Hypothalamus (tissue), 51 donors: ENCODE measurements around the gene PSD4.

Experiments used
- DNase-seq, 51 donors: peaks; one replicate each; lab custom pipeline; 2025; lab: John Stamatoyannopoulos, UW

Gene PSD4

DNA sequence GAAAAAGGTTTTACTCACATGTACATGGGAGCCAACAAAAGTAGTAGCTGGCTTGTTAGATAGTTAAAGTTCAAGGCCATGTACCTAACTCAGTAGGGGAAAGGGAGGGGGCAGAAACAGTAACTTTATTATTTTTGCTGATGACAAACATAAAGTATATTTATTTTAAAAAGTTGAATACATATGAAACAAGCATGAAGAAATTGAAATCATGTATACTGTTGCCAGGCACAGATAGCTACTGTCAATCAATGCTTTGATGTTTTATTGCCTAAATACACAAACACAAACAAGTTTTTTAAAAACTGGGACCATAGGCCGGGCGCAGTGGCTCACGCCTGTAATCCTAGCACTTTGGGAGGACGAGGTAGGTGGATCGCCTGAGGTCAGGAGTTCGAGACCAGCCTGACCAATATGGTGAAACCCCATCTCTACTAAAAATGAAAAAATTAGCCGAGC, 7.6 kb upstream of the PSD4 start:
- no peak for DNase-seq

DNA sequence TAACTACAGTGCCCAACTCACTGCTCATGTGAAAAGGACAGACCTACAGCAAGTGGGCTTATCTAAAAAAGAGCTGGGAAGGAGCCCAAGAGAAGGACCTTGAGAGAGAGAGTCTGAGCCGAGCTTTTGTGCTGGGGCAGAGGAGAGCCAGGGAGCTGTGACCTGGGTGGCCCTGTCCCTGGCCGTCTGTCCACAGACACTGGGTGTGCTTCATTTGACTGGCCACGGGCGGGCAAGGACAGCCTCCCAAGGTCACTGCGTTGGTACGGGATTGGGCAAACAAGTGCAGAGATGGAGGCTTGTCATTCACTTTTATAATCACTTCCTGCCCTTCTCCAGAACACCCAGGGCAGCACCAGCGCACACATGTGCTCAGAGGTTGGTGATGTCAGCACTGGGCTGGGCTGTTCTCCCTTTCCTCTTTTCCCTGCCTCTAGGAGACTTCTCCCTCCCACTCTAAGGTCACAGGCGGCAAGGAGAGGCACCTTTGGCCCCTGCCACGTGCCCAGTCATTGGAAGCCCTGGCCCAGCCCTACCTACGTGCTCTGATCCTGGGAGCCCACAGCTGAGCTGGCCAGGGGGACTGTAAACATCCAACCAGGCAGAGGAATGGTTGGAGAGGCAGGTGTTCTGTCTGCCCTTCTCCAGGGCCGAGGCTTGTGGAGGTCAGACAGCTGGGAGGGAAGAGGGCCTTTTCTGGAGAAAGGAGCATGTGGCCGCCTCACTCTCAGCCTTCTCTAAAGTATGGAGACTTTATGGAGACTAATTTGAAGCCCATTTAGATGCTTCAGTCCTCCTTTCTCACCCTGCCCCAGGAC, 6.4 kb upstream of the PSD4 start:
- DNase-seq, result no peak

DNA sequence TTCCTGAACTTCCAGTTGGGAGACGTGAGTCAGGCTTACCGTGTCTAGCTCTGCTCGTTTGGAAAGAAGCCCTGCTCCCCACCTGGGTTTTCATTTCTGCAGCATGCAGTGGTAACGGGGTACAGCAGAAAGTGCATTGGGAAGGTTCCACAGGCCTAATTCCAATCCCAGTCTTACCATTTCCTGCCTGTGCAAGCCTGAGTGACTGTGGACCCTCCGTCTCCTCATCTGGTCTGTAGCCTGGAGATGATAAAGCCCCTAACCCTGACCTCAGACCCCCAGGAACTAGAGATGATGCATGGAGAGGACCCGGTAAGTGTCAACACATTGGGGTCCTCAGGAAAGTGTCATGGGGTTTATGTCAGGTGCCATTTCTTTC, 5.8 kb upstream of the PSD4 start:
- DNase-seq, result no peak

DNA sequence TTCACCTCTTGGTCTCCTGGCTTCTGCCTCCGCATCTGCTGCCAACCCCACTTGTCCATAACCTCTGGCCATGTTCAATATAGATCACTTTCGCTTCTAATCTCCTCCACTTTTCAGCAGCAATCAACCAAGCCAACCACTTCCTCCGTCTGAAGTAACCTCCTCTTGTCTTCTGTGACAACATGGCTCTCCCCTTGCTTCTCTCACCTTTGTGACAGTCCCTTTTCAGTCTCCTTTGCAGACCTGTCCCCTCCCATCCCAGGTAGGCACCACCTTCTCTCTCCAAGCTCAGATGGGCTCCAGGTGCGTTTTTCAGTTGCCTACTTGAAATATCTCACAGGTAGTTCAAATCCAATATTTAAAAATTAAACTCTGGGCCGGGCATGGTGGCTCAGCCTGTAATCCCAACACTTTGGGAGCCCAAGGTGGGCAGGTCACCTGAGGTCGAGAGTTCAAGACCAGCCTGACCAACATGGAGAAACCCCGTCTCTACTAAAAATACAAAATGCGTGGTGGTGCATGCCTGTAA, 4.7 kb upstream of the PSD4 start:
- DNase-seq, result no peak

DNA sequence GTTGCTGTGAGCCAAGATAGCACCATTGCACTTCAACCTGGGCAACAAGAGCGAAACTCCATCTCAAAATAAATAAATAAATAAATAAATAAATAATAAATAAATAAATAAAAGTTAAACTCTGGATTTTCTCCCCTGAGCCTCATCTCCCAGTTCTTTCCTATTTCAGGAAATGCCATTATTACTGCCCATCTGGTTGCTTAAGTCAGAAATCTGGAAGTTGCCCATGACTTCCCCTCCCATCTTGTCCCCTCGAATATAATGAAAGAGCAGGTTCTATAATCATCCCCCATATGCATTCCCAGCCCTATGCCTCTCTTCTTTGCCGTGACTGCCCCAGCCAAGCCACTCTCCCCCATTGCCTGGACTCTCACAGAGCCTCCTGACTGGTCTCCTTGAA, 4.2 kb upstream of the PSD4 start:
- DNase-seq, result no peak

DNA sequence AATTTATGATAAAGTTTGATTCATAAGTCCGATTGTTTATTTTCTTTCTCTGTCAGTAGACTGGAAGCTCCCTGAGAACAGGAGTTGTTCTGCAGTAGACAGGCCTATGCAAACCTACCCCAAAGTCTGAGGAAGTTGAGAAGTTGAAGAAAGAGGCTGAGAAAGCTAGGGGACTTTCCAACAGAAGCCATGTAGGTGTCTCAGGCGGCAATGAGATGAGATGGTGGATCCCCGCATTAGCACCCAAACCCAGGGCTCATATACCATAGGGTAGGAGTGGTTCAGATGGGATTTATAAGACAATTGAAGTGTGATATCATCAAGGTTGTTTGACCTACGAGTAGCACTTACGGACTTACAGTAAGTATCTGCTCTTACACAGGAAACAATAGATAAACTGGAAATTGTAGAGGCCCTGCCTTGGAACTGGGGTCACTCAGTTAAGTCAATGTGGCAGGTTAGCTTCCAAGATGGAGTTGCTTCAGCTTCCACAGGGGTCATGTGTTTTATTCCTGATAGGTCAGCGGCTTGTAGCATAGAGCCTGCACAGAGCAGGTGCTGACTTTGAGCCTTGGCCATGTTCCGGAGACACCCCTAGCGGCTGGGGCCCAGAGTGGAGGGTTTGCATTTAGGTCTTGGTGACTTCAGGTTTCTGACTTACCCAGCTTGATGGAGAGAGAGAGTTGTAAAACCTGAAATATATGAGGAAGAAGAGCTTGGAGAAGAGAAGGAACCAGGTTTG, 2.3 kb upstream of the PSD4 start:
- DNase-seq, result no peak

DNA sequence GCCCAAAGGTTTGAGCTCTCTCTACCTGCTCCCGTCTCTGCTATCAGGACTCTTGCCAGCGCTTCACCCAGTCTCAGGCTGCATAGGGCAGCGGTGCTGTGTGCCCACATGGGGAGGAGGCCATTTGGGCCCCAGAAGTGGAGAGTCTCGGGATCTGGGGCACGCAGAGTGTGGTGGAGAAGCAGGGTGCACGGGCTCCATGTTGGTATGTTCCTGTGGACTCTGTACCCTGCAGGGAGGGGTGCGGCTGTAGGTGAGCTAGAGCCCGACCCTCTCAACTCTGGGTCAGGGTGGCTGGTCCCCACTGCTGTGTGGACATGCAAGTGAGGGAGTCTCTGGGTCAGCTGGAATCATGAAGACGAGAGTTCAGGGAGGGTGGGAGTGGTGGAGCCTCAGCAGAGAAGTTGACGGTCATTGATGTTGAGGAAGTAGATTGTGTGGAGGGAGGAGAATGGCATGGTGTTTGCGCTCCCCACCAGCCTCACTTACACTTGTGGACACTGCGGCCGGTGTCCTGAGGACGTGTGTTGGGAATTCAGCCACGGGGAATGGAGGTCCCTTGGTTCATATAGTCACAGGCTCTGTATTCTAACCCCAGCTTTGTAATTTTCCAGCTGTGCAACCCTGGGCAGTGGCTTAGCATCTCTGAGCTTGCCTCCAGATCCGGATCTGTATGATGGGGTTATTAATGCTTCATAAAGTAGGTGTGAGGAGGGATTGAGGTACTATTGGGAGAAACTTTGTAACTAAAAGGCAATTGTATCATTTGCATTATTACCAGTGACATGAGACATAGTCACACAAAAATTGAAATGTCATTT, 840 bp upstream of the PSD4 start:
- DNase-seq, result no peak

DNA sequence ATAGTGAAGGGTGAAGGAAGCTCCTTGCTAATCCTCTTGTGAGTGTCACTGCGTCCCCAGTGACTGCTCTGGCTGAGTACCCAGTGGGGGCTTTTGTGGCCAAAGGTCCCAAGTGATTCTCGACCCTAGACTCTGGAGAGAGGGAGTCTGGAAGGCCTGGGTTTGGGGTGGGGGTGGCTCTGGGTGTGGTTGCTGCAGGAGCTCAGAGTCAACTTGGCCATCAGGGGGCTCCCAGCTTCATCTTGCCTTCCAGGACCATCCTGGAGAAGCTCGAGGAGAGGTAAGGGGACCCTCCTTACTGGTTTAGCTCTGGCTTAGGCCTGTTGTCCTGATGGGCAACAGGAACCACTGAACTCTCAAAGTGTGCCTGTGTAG, 592 bp downstream of the PSD4 start:
- no peak for DNase-seq

DNA sequence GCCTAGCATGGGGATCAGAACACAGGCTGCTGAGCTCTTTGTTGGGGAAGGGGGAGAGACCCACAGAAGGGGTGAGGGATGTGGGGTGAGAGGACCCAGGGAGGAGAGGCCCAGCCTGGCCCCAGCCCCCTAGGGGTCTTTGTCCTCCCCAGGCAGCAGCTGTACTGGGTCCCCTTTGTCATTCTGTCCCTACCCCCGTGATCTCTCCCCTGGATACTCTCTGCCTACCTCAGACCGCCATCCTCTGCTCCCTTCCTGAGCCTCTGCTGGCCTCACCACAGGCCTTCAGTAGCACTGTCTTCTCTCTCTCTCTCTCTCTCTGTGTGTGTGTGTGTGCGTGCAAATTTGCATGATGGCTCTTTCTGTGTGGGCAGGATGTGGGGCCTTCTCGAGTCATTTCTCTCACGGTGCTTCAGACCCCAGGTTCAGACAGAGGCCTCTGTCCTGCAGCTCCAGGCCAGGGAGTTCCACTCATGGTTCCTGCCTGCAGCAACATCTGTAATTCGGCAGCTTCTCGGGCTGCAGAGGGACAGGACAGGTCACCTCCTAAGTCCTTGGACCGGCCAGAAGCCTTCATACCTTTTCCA, 1.4 kb downstream of the PSD4 start:
- no peak for DNase-seq

DNA sequence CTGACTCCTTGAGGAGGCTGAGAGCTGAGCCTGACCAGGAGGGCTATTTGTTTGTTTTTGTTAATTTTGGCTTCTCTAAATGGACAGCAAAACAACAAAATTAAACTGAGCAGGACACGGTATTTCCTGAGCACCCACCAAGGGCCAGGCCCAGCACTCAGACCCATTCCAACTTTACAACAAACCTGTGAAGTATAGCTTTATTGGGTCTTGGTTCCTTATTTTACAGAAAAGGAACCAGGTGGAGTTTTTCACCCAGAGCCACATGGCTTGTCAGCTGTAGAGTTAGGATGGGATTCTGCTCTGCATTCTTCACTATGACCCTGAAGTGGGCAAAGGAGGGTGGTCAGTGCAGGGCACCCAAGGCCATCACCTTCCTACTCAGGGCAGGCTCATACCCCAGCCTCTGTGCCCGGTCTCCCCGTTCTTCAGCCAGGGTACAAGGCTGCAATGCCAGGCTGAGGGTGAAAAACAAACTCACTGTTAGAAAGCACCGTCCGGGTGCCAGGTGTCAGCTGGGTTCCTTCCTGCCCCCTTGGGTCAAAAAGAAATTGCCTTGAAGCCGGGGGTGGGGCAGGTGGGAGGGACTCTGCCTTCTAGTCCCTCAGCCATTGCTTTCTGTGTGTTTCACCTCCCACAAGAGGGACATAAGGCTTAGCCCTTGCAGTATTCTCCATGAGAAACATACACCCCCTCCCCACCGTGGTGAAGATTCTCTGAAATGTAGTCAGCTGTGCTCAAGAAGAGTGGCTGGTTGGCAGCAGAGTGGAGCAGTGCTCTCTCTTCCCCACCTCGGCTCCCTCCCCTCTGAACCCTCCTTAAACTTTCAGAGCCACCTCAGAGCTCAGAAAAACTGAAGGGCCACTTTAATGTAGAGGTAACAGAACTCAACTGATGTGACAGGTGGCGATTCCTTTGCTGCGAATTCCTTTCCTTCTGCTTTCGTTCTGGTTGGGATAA, 2.2 kb downstream of the PSD4 start:
- DNase-seq, result no peak

DNA sequence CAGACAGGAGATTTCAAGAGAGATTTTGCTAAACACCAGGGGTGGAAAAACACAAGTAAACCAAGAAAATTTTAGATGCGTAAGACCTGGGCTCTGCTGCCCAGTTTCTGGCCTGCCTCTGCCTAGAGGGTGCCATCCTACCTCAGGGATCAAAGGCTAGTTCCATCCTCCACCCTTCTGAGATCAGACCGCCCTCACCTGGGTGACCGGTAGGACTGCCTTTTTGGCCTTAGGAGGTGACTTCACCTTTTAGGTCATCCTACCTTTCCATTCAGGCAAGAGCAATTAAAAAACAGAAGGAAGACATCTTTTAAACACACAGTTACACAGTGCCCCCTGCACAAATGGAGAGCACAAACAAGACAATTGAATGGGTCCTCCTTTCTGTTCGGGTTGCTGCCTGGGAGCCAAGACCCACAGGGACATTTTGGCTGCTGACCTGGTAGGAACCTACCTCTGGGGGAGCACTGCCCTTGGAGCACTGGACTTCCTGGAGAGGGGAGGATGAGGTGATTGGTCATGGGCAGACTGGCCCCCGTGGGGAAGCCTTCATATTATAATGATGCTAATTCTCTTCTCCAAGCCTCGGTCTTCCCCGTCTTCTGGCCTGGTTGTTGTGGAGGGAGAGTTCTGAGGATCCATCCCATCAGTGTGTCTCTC, 3.1 kb downstream of the PSD4 start:
- DNase-seq, result no peak

DNA sequence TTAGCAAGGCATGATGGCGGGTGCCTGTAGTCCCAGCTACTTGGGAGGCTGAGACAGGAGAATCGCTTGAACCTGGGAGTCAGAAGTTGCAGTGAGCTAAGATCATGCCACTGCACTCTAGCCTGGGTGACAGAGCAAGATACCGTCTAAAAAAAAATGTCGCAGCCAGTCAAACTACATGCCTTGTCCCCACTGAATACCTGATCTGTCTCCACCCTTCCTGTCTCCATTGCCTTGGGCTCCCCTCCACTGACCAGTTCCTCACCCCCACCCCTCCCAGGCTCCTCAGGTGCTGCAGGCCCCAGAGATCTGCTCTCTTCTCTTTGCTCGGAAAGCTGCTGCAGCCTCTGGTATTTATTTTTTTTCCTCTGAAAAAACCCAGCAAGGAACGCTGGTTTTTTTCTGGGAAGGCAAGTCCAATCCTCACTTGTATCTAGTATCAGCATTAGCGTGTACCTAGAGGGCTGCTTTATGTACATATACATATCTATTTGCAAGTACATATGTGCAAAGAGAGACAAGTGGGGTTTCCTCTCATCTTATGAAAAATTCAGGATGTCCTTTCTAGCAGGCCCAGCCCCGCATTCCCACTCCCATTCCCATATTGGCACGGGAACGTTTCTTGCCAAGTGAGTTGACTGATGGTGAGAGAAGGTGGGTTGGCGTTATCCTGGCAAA, 4.4 kb downstream of the PSD4 start:
- no peak for DNase-seq

DNA sequence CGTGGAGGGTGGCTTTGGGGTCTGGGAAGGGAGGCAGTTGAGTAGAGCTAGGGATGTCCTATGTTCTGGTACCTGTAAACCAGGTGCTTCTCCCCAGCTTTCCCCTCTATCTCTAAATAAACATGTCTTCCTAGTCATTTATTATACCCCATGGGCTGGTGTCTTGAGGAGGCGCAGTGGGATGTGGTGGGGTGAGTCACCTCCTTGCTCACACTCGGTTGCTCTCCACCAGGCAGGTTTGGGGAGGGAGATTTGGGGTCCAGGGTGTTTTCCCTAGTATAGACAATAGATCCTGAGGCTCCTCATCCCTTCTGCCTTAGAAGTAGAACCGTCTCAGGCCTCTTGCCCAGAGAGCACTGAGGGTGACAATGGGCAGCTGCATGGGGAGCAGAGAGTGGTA, 5.1 kb downstream of the PSD4 start:
- no peak for DNase-seq

DNA sequence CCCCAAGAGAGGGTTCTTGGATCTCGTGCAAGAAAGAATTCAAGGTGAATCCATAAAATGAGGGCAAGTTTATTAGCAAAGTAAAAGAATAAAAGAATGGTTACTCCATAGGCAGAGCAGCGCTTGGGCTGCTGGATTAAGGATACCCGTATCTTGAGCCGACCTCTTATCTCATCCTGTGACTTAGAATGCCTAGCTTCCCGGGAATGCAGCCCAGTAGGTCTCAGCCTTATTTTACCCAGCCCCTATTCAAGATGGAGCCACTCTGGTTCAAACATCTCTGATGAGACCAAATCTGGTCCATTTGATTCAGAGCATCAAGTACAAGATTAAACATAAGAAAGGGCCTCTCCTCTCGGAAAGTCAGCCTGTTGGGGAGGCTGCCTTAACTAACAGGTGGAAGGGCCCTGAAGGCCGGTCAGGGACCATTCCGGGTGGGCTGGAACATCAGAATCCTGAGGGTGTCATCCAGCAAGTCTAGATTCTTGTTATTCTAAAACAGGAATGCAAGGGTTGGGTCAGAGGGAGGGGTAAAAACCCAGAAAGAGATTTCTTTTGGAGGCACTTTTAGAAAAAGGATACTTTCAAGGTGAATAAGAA, 5.8 kb downstream of the PSD4 start:
- no peak for DNase-seq

DNA sequence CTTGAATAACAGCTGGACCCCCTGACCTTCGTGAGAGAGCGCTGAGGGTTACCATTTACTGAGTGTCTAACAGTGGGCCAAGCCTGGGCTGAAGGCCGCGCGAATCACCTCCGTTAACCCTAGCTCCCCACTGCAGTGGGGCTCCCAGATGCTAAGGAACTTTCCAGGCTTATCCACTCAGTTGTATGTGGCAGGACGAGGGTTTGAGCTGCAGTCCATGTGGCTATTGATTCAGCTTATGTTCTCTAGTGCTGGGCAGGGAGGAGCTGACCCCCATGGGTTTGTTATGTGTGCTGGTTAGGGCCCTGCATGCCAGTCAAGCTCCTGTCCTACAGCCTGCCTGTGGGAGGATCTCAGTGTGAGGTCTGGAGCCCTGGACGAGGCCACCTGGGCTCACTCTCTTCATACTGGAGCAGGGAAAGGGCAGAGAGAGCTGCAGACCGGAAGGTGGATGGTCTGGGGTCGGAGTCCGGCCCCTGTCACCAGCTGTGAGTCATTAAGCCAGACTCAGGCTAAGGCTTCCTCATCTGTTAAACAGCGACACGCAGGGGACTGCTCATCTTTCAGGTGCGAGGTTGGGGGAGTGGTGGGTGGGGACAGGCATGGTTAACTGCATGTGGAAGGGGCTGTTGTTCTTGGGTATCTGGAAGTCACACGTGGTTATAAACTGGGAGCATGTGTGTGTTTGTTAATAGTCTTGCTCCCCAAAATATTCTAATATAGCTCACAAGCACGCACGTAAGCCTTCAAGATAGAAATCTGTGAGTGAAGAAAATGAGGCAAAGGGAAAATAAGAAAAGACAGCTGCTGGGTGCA, 6.6 kb downstream of the PSD4 start:
- DNase-seq, result no peak

DNA sequence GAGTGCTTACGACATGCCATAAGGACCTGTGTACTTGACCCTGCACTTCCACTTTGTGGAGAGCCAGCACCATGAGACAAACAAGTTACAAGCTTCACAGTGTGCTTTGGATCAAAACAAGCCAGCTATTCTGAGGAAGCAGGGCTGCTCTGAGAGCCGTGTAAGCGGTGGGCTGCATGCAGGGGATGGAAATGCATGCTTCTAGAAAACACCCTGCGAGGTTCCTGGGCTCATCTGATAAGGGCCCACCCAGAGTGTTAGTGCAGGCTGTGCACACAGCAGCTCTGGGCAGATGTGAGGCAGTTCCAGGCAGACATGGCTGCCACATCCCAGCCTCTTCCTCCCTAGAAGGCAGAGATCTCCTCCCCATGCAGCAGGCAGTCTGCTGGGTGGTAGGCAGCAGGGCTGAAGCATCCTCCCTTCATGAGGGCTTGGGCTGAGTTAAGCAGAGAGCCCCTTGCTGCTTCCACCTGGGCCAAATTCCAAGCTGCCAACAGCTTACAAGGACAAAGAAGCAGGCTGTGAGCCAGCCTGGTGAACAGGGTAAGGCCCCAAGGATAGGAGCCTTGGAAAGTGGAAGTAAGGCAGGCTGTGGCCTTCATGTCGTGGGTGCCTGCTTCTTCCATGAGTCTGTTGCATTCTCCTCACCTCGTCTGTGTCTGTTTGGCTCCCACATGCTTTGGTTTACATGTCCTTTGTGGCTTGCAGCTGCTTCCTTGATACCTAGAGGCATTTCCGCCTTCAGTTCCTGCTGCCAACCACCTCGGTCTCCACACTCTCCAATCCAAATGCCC, 7.7 kb downstream of the PSD4 start:
- peak in 4 of 51 donors; percentile 10 to 18 (median 14) for DNase-seq
